Omental fat pad (tissue), 4 donors: ENCODE measurements around the gene KRTAP10-1. TPM values are rescaled to one million over a fixed set of nuclear protein-coding genes. Genes with fewer than 3 reads are reported as not detected.

ENCODE experiments used
- ATAC-seq: fragments of 150-250 bp; one replicate; pipeline ENCODE4 v1.9.1; 2016; ENCODE audit warnings: mild to moderate bottlenecking, moderate library complexity; ENCODE audit not compliant: low FRiP score
- DNase-seq: peaks from one replicate; pipeline ENCODE4 v3.0.0-alpha.2; 2019; ENCODE audit warnings: low spot score
- CTCF ChIP-seq, 3 donors: fragments of 450-650 bp; IDR thresholded peaks; one replicate each; pipeline ENCODE4 v1.5.1; 2016 to 2017; ENCODE audit warnings: antibody characterized with exemption in 3 of 3, mild to moderate bottlenecking in 3 of 3, moderate library complexity in 2 of 3
- total RNA-seq, 4 donors: library from RNA; depleted of rRNA; stranded (reverse); fragments of >200 nt; gene quantifications; one replicate each; pipeline ENCODE4 v1.1.0, GENCODE V29; 2016

KRTAP10-1 gene
- total RNA-seq, 4 donors from 2014 or later = not detected

DNA sequence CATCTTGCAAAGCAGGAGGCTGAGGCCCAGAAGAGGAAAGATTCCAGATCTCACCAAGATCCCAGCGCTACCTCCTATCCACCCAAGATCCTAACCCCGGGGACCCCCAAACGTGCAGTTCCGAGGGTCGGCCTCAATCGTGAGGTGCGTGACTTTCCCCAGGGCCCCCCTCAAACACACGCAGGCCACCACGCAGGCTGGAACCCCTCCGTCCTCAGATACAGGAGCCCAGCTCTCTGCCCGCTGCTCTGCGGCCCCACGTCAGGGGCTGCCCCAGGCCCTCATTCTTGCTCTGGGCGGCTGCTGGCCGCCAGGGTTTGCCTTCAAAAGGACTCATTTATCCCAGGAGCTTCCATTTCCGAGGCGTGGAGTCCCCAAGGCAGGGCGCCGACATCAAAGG, 39.9 kb downstream of the KRTAP10-1 start:
- peak; percentile 14 for ATAC-seq
- no peak for TF ChIP-seq CTCF (IDR thresholded peaks at IDR 0.05)
- no peak for DNase-seq

GRCh38 chr21:44499631-44500030, 40.4 kb downstream of the KRTAP10-1 start:
- DNase-seq (no peak), ATAC-seq (no peak)
- no peak for TF ChIP-seq CTCF (IDR thresholded peaks at IDR 0.05)

- no peak for TF ChIP-seq CTCF (IDR thresholded peaks at IDR 0.05)
- DNase-seq = no peak
- ATAC-seq = no peak
Measured at GRCh38 chr21:44499211-44499560, 40.8 kb downstream of the KRTAP10-1 start.

- DNase-seq = no peak
- no peak for ATAC-seq
- no peak for TF ChIP-seq CTCF (IDR thresholded peaks at IDR 0.05)
Measured at GRCh38 chr21:44498280-44499210, 41.5 kb downstream of the KRTAP10-1 start.

GRCh38 chr21:44497703-44498126, 42.3 kb downstream of the KRTAP10-1 start:
- no peak for TF ChIP-seq CTCF (IDR thresholded peaks at IDR 0.05)
- DNase-seq (no peak), ATAC-seq (no peak)

DNA sequence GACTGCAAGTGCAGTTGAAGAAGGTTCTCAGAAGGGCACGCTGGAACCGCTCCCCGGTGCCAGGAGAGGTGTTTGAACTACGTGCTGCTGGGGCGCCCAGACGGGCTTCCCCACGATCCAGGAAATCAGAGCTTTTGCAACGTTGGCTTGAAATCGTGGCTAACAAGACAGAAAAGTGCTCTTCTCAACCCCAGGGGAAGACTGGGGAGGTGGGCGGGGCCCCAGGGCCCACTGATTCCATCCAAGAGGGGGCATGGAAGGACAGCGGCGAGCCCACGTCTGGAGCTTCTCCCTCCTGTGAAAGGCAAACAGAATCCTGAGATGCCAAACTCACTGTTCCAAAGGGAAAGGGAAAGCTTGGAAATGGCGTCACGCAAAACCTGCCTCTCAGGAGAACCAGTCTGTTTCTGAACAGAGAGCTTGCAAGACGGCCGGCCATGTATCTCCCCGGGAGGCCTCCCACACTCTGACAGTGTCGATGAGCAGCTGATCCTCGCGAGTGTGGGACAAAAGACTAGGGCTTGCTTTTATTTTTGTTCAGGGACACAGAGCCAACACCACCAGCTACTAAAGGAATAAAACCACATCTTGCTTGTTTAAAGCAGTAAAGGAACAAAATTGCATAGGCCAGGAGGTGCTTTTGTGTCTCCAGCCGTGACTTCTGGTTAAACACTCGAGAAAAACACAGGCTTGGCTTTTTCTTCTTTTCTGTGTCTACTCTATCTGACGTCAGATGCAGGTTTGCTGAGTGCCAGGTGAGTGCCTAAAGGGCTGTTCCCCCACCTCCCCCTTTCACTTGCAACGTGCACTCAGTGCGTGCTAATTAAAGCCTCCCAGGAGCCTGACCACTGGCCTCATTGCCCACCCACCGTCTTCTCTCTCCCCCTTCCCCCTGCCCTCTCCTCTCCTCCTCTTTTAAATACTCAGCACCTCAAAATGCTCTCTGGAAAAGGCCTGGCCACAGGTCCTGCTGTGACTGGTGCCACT, 43.1 kb downstream of the KRTAP10-1 start:
- DNase-seq (no peak), ATAC-seq (no peak)
- no peak for TF ChIP-seq CTCF (IDR thresholded peaks at IDR 0.05)
